UCSD-AML1 (cell line): ENCODE results near the gene PNLIP.

Source experiments
- DNase-seq: peaks from one replicate; lab custom pipeline; 2025; ENCODE audit not compliant: unreplicated experiment; lab: John Stamatoyannopoulos, UW

Gene PNLIP

DNA sequence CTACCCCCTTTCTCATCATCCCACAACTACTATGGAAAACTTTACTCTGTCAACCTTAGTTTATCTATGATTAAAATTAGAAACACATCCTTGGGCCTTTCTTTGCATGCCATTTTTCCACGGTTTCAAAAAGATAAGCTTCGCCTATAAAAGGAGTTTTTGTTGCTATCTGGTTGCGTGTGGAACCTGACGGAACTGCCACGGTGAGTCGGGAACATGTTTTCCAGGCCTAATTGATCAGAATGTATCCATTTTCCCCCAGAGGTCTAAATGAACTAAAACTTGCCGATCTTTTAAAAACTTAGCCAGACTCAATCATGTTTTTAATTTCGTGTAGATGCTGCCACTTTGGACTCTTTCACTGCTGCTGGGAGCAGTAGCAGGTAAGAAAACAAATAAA is at the start of gene PNLIP:
TSS of gene PNLIP (plus strand) at position 176 of the 400 bp plus-strand sequence. CDS start at position 338, 162 bp downstream.
- no peak for DNase-seq

DNA sequence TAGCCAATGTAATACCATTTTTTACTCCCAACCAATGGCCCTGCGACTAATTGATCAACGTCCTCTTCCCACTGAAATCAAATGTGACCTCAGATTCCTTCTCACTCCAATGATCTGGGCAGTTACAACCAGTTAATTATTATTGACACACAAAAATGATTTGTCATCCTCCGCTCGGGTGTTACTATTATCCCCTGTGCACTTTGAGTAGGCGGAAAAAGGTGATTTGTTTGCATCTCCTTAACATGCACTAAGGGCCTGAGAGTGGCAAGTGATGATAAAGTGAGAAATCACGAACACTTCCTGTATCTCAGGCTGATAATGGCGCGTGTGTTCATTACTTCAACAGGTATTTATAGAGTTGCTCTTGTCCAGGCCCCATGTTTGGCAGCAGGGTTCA is 40.9 kb upstream of the PNLIP start:
- DNase-seq: no peak

DNA sequence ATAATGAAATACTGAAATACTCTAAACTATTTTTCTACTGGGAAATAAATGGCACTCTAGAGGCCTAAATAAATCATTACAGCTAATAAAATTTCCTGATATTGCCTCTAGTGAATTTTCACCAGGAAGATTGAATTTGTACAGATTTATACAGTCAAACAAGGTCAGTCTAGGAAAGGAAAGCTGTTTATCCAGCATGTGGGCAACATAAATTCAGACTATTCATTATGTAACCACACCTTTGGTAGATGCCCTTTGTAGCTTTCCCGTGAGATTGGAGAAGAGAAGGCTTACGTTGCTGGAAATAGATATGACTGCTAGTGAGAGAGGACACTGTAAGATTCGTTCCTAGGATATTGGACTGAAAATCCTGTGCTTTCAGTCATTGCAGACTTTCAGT is 35.2 kb upstream of the PNLIP start:
- no peak for DNase-seq

DNA sequence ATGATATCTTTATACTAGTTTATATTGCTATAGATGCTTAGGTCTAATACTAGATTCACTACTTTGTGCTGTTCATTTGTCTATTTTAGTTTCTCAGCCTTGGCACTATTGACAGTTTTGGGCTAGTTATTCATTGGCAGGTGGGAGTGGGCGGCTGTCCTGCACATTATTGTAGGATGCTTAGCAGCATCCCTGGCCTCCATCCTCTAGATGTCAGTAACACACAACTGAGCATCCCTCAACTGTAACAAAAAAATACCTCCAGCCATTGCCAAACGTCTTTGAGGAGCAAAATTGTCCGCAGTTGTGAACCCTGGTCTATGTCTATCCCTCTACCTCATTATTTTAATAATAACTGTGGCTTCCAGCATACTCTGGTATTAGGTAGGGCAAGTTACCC is 34.4 kb upstream of the PNLIP start:
- DNase-seq: no peak

DNA sequence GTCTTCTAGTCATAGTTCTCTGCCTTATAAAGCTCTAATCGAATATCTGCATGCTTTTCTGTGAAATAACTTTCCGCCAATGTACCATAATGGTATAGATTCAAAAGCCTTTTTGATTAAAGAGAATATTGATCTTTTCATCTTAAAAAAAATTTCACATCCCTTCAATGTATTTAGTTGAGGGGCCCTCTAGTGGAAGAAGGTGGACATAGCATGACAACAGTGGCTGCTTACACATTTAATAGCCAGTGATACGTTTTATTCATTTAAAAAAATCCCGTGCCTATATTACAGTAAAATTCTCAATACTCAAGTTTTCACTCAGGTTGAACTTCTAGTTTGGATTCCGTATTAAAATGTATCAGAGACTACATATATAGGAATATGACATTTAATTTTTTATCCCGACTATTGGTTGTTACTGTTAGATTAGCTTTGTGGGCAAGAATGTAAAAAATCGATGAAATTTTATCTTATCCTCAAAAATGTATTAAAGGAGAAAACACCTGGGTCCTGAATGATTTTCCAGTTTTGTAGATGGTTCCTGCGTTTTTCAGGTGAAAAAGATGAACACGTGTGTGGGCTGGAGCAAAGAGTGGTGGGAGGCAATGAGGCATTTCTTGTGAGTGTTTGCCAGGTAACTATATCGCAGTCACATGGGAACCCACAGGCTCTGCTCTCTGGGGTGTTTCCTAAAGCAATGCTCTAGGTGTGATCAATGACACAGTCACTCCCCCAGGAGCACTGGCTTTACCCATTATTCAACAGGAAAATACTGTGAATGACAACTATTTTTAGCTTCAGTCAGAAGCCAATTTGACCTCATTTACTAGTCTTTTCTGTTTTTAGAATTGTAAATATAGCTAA is 24.1 kb upstream of the PNLIP start:
- no peak for DNase-seq

DNA sequence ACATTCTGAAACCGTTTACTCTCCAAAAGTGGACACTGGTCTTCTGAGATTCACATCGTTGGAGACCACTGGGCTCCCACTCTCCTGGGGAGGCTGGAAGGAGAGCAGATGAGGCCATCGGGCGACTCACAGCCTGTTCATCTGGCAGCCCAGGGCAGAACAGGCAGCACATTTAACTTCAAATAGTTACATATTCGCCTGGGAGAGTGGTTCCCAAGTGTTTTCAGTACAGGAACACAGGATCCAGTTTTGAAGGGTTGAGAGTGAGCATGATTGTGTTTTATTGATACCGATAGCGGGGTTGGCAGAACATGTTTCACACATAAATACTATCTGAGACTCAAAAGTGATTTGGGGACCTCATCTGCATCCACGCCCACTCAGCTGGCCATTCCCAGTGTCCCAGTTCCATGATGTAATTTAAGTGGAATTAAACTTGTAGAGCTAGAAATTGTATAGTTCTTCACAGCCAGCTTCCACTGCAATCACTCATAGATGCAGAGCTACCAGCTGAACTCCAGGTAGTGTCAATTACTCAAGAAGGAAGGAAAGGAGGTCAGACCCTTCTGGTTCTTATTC is 22.8 kb upstream of the PNLIP start:
- DNase-seq: no peak

DNA sequence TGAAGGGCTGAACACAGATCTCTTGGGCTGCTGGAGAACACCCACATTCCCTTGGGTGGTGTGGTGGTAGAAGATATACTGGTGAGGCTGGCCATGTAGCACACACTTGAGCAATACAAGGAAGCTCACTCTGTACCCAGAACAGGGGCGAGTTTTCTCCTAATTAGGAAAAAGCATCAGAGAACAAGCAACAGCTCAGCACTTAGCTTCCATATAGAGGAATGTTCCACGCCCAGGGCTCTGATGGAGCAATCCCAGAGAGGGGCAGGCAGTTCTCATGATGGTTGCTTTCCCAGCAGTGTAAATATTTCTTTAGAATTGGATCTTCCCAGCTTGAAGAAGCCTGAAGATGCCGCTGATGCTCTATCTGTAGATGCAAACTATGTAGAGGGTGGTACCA is 21.0 kb upstream of the PNLIP start:
- no peak for DNase-seq

DNA sequence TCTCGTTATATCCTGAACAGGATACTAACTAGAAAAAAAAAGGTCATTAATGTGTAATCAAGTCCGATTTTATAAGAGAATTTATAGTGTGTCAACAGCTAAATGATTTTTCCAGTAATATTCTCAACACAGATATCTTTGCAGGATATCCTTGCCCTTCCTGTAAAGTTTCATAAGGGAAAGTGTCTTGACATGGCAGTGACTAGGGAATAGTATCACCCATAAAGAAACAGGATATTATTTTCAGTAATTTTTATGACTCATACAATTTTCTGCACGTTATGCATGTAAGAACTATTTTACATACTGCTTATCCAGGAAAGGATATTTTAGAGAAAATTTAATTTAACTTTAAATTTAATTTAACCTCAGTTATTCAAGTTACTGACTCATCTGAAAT is 19.5 kb upstream of the PNLIP start:
- no peak for DNase-seq

DNA sequence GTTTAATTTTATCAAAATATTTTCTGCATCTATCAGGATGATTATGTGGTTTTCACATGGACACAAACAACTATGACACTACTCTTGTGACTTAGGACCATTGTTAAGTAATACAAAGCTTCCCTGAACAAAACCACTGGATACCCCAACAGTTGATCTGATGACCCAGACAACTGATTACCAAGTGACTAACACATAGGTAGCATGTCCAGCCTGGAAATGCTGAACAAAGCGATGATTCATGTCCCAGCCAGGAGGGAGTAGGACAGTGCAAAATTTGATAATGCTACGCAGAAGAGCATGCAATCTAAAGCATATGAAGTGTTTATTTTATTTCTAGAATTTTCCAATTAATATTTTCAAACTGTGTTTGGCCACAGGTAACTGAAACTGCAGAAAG is 8.9 kb upstream of the PNLIP start:
- DNase-seq: no peak

DNA sequence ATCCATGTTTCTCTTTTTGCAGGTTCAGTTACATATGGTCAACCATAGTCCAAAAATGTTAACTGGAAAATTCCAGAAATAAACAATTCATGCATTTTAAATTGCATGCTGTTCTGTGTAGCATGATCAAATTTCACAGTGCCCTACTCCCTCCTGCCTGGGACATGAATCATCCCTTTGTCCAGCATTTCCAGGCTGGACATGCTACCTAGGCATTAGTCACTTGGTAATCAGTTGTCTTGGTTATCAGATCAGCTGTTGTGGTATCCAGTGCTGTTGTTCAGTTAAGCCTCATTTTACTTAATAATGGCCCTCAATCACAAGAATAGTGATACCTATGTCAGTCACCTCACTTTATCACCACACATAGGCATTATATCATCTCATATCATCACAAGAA is 7.3 kb upstream of the PNLIP start:
- DNase-seq: no peak

DNA sequence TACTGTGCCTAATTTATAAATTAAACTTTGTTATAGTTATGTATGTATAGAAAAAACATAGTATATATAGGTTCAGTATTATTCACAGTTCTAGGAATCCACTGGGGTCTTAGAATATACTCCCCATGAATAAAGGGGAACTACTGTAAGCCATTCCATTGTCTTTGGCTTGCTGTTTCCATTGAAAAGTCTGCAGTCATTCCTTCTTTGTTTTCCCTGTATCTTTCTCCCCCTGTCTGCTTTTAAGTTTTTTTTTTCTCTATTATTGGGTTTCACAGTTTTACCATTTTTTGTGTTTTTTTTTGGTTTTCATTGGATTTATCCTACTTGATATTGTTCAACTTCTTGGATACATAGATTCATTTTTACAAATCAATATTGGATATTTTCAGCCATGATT is 6.7 kb upstream of the PNLIP start:
- no peak for DNase-seq

DNA sequence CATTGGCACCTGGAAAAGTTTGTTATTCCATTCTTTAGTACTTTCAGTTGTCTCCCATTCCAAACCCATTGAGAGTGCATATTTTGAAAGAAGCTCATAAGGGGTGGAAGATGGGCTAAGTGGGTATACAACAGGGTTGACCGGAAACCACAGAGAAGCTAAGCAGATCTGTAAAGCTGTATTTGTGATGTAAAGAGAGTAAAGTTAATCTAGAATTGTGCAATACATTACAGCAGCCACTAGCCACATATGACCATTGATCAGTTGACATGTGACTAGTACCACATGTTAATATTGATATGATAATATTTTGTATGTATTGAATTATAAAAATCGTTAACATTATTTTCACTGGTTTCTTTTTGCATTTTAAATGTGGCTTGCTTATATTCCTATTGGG is 4.9 kb upstream of the PNLIP start:
- DNase-seq: no peak

DNA sequence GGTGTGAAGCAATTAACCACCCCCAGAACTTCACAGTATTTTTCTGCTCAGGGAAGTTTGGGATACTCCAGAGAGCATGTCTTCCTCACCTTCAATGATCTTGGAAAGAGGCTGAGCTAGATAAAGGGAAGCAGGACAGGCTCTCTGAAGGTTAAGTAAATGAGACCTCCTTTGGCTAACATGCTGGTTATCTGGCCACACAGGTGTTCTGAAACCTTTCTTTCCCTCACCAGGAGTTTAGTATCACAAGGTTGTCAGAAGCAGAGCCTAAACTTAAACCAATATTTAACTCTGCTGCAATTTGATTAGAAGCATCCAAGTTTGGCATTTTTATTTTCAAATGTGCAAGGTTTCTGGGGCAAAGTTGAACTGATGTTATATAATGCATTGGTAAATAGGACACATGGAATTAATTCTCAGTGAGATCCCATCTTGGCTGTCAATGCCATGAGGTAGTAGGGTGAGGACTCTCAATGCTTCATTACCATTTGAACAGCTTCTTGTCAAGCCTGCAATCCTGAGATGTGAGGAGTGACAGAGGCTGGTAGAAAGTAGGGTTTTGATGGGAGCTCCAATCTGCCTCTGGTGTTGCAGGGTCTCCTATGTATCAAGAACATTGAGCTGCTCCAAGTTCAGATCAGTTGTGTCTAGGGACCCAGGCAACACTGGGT is 3.6 kb upstream of the PNLIP start:
- no peak for DNase-seq

DNA sequence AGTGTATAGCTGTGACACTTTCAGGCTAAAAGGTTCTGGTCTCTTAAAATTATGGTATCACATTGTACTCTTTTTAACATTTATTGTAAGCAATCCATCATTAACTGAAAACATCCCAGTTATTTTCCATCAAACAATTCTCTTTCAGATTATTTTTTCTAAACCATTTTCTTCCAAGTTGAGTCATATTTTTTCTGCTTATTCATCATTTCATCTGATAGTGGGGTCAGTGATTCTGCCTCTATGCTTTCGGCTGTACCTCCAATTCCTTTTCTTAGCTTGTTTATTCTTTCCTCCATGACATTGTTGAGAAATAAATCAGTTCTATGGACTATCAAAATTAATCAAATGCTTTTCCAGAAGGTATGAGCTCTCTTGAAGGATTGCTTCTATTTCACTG is 609 bp upstream of the PNLIP start:
- DNase-seq: no peak

DNA sequence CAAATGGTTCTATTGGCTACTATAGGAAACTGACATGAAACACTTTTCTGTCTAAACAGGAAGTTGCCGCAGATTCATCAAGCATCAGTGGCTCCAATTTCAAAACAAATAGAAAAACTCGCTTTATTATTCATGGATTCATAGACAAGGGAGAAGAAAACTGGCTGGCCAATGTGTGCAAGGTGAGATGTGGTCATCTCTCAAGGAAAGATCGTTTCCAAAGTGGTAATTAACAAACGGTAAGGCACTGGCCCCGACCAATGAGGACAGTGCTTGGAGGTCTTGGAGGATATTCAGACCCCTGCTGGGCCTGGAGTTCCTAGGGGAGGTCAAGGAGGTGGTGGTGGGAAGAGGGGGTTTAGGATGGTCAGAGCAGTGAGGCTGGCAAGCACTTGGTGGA is 2.6 kb downstream of the PNLIP start:
- no peak for DNase-seq

DNA sequence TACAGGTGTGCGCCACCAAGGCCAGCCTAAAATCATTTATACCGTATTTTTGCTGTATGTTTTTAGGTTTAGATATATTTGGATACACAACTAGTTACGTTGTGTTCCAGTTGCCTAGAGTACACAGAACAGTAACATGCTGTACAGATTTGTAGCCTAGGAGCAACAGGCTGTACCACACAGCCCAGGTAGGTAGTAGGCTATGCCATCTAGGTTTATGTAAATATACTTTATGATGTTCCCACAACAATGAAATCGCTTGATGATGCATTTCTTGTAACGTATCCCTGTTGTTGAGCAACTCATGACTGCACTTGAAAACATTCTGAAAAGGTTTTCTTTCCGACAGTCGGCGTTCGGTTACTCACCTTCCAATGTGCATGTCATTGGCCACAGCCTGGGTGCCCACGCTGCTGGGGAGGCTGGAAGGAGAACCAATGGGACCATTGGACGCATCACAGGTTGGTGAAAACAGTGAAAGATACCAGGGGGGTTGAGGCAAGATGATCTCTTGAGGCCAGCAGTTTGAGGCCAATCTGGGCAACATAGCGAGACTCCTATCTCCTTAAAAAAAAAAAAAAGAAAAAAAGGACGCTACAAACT is 7.7 kb downstream of the PNLIP start:
- no peak for DNase-seq

DNA sequence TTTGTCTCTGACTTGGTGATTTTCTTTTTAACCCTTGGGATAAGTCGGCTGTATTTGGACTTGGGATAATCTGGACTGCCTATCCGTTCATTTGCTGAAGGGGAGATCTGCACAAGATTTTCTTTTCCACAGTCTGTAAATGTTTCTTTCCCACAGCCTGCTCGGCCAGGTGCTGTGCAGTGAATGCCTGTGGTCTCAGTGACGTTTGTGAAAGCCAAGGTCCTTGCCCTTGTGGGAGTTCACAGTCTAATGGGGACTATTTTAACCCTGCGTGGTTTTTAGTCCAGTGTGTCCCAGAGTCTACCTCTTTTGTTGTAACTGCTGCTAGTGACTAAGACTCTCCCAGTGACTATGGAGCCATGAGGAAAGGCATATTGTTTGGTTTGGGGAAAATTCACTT is 8.9 kb downstream of the PNLIP start:
- DNase-seq: no peak

DNA sequence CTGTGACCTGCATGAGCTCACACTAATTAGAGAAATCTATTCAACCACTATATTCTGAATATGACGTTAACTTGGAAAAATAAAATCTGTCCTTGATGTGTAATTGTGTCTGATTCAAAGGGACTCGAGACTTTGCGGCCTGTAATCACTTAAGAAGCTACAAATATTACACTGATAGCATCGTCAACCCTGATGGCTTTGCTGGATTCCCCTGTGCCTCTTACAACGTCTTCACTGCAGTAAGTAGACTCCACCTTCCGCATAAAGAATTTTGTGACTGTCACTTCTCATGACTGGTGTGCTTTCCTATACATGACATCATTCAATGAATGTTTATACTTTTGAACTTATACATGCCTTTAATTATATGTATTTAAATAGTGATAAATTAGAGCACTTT is 10.1 kb downstream of the PNLIP start:
- no peak for DNase-seq

DNA sequence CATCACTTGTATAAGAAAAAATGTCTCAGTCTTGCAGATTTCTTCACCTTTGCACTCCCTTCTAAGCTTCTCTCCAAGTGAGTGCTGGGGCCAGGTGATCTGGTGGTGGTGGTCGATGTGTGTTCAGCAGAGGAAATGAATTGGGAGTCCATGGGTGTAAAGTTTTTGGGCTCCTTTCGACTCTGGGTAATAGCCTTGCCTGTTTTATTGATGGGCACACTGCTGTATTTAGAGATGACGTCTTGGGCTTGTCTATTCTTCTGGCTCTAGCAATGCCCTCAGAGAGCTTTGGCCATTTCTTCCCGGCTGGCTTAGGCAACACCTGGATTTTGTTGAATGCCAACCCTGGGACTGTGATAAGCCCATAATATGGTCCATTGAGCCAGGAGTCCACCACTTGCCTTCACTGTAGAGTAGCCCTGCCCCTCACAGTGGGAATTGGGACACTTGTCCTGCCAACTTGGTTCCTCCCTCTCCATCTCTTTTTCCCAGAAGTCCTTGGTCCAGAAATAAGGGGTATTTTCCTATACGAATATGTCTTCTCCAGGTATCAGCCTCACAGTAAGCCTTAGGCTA is 11.7 kb downstream of the PNLIP start:
- no peak for DNase-seq

DNA sequence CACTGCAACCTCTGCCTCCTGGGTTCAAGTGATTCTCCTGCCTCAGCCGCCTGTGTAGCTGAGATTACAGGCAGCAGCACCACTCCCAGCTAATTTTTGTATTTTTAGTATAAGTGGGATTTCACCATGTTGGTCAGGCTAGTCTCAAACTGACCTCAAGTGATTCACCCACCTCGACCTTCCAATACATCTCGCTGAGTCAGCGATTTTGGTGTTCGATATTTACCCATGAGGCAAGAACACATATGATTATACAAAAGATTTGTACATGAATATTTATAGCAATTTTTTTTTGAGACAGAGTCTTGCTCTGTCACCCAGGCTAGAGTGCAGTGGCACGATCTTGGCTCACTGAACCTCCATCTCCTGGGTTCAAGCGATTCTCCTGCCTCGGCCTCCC is 19.8 kb downstream of the PNLIP start:
- no peak for DNase-seq

DNA sequence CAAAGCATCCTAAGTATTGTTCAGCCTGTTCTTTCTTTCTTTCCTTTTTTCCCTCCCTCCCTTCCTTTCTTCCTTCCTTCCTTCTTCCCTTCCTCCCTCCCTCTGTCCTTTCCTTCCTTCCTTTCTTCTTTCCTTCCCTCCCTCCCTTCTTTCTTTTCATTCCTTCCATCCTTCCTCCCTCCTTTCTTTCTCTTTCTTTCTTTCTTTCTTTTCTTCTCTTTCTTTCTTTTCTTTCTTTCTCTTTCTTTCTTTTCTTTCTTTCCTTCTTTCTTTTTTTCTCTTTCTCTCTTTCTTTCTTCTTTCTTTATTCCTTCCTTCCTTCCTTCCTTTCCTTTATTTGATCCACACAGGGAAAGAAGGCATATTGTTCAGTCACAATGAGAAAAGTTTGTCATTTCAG is 21.2 kb downstream of the PNLIP start:
- no peak for DNase-seq

DNA sequence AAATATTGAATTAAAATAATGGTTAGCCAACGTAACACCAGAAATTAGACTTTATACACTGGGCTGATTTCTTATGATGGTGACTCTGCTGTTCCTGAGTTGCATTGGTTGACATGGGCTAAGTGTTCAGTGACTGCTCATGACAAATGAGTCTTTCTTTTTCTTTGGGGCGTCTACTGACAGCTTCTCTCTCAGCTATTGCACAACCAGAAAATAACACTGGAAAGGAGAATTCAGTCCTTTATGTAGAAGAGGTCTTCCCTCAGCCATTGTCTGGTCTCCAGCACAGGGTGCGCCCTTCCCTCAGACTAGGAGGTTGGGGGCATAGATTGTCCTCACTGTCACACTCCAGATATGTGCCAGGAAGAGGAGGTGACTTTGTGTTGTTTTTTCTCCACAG is 21.6 kb downstream of the PNLIP start:
- no peak for DNase-seq
